ENCODE measurements around the gene CUX1.

The CUX1 gene

DNA sequence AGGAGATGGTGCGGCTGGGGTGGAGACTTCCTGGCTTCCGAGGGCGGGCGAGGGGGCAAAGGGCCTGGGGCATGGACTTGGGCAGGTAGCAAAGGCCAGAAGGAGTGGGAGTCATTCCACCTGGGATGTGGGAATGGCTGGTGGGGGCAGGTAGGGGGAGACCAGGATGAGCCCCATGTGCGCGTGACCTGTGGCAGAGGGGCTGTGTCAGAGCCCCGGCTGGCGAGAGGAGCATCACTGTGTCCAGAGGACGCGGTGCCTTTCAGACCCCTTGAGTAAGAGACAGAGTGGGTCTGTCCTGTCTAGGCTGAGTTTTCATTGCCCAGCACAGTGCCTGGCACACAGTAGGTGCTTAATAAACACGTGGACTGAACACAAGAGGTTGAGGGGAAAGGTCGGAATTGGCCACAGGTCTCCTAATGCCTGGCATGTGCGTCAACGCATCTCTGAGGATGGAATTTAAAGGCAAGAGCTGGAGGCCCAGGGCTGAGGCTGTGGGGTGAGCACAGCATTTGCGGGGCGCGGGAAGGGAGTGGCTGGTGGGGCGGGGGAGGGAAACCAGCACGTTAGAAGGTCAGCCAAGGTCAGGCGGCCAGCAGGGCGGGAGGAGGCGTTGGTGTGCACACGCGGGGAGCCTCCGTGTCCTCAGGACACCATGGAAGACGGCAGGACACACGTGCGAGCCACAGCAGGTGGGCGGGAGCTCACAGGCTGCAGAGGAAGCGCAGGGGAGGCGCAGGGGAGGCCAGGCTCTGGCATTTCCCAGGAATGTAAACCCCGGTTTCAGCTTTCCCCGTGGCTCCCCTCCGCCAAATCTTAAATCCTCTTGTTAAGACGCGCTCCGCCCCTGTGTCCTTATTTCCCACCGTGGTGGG is 51.8 kb downstream of the CUX1 start:
- Mint-ChIP-seq H3K9me3 (no peaks in the 10 kb centered on the region), H3K27me3 (ENCODE audit: low read depth, poor library complexity) (peaks cover 2% of the 10 kb centered on the region), H3K27ac (peak overlapping the region; percentile 86), H3K36me3 (ENCODE audit: low read depth) (peaks cover 9% of the 10 kb centered on the region), H3K4me3 (peak overlapping the region; percentile 45), H3K4me1 (peaks cover 69% of the 10 kb centered on the region)
- TF ChIP-seq, protein P1, sequence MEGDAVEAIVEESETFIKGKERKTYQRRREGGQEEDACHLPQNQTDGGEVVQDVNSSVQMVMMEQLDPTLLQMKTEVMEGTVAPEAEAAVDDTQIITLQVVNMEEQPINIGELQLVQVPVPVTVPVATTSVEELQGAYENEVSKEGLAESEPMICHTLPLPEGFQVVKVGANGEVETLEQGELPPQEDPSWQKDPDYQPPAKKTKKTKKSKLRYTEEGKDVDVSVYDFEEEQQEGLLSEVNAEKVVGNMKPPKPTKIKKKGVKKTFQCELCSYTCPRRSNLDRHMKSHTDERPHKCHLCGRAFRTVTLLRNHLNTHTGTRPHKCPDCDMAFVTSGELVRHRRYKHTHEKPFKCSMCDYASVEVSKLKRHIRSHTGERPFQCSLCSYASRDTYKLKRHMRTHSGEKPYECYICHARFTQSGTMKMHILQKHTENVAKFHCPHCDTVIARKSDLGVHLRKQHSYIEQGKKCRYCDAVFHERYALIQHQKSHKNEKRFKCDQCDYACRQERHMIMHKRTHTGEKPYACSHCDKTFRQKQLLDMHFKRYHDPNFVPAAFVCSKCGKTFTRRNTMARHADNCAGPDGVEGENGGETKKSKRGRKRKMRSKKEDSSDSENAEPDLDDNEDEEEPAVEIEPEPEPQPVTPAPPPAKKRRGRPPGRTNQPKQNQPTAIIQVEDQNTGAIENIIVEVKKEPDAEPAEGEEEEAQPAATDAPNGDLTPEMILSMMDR (IDR thresholded peaks at IDR 0.05) = no peak
- peak; percentile 49 for DNase-seq

DNA sequence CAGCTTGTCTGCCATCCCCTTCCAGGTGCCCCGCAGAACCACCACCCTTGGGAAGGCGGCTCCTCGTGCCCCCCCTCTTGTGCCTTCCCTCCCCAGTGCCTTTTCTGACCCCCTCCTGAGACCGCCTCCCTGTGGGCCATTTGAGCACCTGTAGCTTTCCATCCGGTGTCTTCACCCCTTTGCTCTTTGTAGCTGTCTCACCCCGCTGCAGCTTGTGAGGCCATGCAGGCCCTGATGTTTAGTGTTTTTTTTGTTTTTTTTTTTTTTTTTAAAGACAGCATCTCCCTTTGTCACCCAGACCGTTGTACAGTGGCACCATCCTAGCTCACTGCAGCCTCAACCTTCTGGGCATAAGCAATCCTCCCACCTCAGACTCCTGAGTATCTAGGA is 52.5 kb downstream of the CUX1 start:
- Mint-ChIP-seq H3K27me3 (ENCODE audit: low read depth, poor library complexity) (peaks cover 2% of the 10 kb centered on the region), H3K9me3 (no peaks in the 10 kb centered on the region), H3K4me3 (peak overlapping the region; percentile 9), H3K4me1 (peaks cover 74% of the 10 kb centered on the region), H3K36me3 (ENCODE audit: low read depth) (peaks cover 9% of the 10 kb centered on the region), H3K27ac (peak overlapping the region; percentile 73)
- DNase-seq = no peak
- TF ChIP-seq, protein P1 (IDR thresholded peaks at IDR 0.05) = no peak

DNA sequence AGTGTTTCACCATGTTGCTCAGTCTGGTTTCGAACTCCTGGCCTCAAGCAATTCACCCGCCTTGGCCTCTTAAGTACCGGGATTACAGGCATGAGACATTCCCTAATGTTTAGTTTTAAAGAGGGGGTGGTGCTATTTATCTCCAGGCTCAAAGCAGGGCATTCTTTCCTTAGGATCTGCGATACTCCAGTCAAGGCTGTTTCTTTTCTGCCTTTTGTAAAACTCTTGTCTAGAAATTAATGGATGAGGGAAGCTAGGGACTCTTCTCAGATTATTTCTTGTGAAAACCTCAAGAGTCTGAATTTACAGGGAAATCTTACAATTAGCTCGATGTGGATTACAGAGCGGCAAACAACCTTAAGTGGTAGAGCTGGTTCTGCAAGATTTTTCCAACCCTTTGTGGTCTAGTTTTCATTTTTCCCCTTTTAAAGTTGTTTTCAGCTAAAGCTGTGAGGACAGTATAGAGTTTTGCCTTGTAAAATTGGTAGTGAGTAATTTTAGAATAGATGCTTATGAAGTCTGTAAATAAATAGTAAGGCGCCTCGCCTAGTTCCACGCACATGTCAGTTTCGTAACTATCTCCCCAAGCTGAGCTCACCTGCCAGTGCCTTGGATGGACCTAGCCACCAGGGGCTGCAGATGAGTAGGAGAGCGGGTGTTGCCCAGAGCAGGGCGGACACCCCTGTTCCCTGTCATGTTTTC is 53.1 kb downstream of the CUX1 start:
- no peak for DNase-seq
- Mint-ChIP-seq H3K27me3 (ENCODE audit: low read depth, poor library complexity) (peaks cover 2% of the 10 kb centered on the region), H3K36me3 (ENCODE audit: low read depth) (peaks cover 4% of the 10 kb centered on the region), H3K27ac (peak overlapping the region; percentile 84), H3K4me3 (peak overlapping the region; percentile 9), H3K9me3 (no peaks in the 10 kb centered on the region), H3K4me1 (peaks cover 74% of the 10 kb centered on the region)
- TF ChIP-seq, protein P1 (IDR thresholded peaks at IDR 0.05) = no peak

DNA sequence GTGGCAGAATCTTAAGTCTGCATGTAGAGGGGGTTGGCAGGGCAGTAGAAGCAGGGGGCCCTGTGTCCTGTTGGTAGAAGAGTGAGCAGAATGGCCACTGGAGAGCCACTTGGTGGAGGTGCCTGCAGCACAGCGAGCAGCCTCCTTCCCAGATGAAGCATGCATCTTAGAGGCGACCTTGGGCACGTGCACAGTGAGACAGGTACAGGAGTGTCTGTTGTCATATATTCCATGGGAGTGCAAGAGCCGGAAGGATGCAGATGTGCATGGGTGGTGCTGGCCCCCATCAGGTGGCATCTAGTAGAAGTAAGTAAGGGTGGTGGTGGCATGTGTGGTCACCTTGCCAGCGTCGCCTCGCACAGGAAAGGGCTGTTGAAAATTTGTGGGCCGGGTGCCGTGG is 53.9 kb downstream of the CUX1 start:
- H3K36me3 Mint-ChIP-seq (ENCODE audit: low read depth) = no peaks in the 10 kb centered on the region
- no peak for DNase-seq
- H3K27ac Mint-ChIP-seq = no peak overlapping the region
- peaks cover 72% of the 10 kb centered on the region for H3K4me1 Mint-ChIP-seq
- no peak overlapping the region for H3K4me3 Mint-ChIP-seq
- no peaks in the 10 kb centered on the region for H3K9me3 Mint-ChIP-seq
- peaks cover 2% of the 10 kb centered on the region for H3K27me3 Mint-ChIP-seq (ENCODE audit: low read depth, poor library complexity)
- TF ChIP-seq, protein P1 (IDR thresholded peaks at IDR 0.05) = no peak

DNA sequence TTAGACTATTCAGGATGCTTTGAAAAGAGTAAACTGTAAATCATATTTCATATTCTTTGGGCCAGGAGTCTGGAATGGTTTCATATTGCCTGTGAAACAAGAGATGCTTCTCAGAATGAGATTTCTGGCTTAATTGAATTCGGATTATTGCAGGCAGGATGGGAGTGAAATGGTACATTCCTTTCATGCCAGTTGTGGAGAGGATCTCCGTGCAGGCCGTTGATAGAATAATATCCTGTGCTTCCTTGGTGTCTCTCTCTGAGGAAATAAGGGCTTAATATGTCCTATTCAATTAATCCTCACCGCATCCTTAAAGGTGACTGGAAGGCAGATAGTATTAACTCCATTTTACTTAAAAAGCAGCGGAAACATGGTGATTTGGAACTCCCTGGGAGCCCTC is 56.6 kb downstream of the CUX1 start:
- DNase-seq = no peak
- TF ChIP-seq, protein P1 (IDR thresholded peaks at IDR 0.05) = no peak
- H3K27me3 Mint-ChIP-seq (ENCODE audit: low read depth, poor library complexity) = peaks cover 2% of the 10 kb centered on the region
- H3K36me3 Mint-ChIP-seq (ENCODE audit: low read depth) = peaks cover 8% of the 10 kb centered on the region
- H3K27ac Mint-ChIP-seq = peak overlapping the region; percentile 85
- no peak overlapping the region for H3K4me3 Mint-ChIP-seq
- H3K9me3 Mint-ChIP-seq = no peaks in the 10 kb centered on the region
- peaks cover 68% of the 10 kb centered on the region for H3K4me1 Mint-ChIP-seq
